ENCODE results near the gene CDH2. TPM values are rescaled to one million over a fixed set of nuclear protein-coding genes. Genes with fewer than 3 reads are reported as not detected.

The CDH2 gene
- total and polyA plus RNA-seq, 2 donors = 1.6 to 3.0 TPM

DNA sequence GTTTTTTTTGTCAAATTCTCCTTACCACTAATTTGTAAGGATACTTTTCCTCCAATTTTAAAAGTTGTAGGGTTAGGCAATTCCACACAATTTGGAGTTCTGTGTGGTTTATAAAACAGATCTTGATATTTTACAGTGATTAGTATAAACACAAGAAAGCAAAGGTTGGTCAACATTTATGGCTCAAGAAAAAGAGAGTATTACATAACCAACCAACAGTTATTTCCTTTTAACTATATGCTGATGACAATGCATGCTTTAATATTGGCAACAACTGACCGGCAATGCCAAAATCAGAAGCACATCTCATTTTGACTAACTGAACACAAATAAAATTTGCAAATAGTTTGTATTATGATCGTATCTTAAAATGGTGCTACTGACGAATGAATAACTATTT, 137.2 kb downstream of the CDH2 start:
- Histone ChIP-seq H3K36me3 (ENCODE audit: control insufficient read depth in 2 of 2, insufficient read depth in 2 of 2, low read length in 1 of 2) (no peaks in the 10 kb centered on the region), H3K27ac (ENCODE audit: low read depth in 1 of 2, low read length in 1 of 2) (no peak overlapping the region), H3K9me3 (ENCODE audit: control insufficient read depth in 2 of 2, insufficient read depth in 1 of 2, low read length in 1 of 2) (no peaks in the 10 kb centered on the region), H3K4me1 (ENCODE audit: control insufficient read depth in 2 of 2, insufficient read depth in 2 of 2, low read length in 2 of 2) (no peaks in the 10 kb centered on the region), H3K4me3 (ENCODE audit: low read length in 2 of 2) (no peak overlapping the region), H3K27me3 (ENCODE audit: control insufficient read depth in 2 of 2, insufficient read depth in 1 of 2, low read length in 1 of 2) (no peaks in the 10 kb centered on the region)
- no peak for DNase-seq (ENCODE audit: low read depth in 6 of 9, low spot score in 9 of 9)
- 95% methylated on average over 3 of the region's 3 CpGs for WGBS

DNA sequence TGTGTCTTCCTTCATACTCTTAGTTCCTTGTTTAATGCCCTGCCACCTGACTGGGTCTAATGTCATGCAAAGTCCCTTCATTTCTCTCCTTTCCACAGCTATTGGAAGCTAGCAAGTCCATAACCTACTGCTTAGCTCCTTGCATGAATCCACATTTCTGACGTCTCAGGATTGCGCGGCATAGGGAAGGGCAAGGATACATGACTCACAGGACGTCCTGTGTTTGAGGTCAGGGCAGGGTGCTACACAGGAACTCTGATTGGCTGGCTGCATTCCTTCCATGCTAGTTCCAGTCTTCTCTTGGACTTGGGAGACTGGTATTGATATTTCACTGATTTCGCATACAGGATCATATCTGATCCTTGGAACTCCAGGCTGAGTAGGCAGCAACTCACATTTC, 137.9 kb downstream of the CDH2 start:
- no peak overlapping the region for H3K27ac ChIP-seq (ENCODE audit: low read depth in 1 of 2, low read length in 1 of 2)
- no peak for DNase-seq (ENCODE audit: low read depth in 6 of 9, low spot score in 9 of 9)
- no peaks in the 10 kb centered on the region for H3K36me3 ChIP-seq (ENCODE audit: control insufficient read depth in 2 of 2, insufficient read depth in 2 of 2, low read length in 1 of 2)
- no peaks in the 10 kb centered on the region for H3K9me3 ChIP-seq (ENCODE audit: control insufficient read depth in 2 of 2, insufficient read depth in 1 of 2, low read length in 1 of 2)
- no peaks in the 10 kb centered on the region for H3K4me1 ChIP-seq (ENCODE audit: control insufficient read depth in 2 of 2, insufficient read depth in 2 of 2, low read length in 2 of 2)
- no peak overlapping the region for H3K4me3 ChIP-seq (ENCODE audit: low read length in 2 of 2)
- H3K27me3 ChIP-seq (ENCODE audit: control insufficient read depth in 2 of 2, insufficient read depth in 1 of 2, low read length in 1 of 2) = no peaks in the 10 kb centered on the region
- 91% methylated on average over 5 of the region's 5 CpGs for WGBS

DNA sequence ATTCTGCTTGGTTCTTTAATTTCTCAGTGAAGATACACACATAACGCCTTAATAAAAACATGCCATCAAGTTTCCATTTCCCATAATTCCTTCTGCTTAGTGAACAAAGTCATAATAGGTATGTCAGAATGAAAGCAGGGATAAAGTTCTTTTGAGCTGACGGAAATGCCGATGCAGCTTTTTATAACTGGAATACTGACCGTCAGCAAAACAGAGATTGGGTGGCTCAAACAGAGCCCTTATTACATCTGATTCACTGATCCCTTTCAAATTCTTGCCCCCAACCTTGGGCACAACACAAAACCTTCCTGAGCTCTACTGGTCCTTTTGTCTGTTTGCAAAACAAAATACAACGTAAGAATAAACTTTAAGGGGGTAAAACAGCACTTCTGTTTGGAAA, 140.4 kb downstream of the CDH2 start:
- no peaks in the 10 kb centered on the region for H3K4me1 ChIP-seq (ENCODE audit: control insufficient read depth in 2 of 2, insufficient read depth in 2 of 2, low read length in 2 of 2)
- H3K27ac ChIP-seq (ENCODE audit: low read depth in 1 of 2, low read length in 1 of 2) = no peak overlapping the region
- no peak for DNase-seq (ENCODE audit: low read depth in 6 of 9, low spot score in 9 of 9)
- no peak overlapping the region for H3K4me3 ChIP-seq (ENCODE audit: low read length in 2 of 2)
- WGBS = 92% methylated on average over 5 of the region's 5 CpGs
- no peaks in the 10 kb centered on the region for H3K9me3 ChIP-seq (ENCODE audit: control insufficient read depth in 2 of 2, insufficient read depth in 1 of 2, low read length in 1 of 2)
- no peaks in the 10 kb centered on the region for H3K27me3 ChIP-seq (ENCODE audit: control insufficient read depth in 2 of 2, insufficient read depth in 1 of 2, low read length in 1 of 2)
- H3K36me3 ChIP-seq (ENCODE audit: control insufficient read depth in 2 of 2, insufficient read depth in 2 of 2, low read length in 1 of 2) = no peaks in the 10 kb centered on the region

DNA sequence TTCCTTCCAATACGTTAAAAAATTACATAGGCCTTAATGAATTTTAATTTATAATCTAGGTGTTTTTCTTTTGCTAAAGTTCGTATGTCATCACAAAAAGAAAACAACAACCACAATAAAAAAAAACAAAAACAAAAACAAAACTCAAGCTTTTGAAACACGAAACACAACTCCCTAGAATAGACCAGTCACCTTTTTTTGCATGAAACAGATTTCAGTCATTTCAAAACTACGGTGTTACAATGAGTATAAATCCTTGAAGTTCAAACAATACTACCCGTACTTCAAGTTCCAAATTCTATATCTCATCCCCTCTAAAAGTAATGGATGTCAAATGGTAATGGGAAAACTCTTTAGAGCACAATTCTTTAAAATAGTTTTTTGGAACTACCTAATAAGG, 142.4 kb downstream of the CDH2 start:
- WGBS = 93% methylated on average over 5 of the region's 5 CpGs
- no peaks in the 10 kb centered on the region for H3K4me1 ChIP-seq (ENCODE audit: control insufficient read depth in 2 of 2, insufficient read depth in 2 of 2, low read length in 2 of 2)
- H3K27ac ChIP-seq (ENCODE audit: low read depth in 1 of 2, low read length in 1 of 2) = no peak overlapping the region
- no peak for DNase-seq (ENCODE audit: low read depth in 6 of 9, low spot score in 9 of 9)
- H3K36me3 ChIP-seq (ENCODE audit: control insufficient read depth in 2 of 2, insufficient read depth in 2 of 2, low read length in 1 of 2) = no peaks in the 10 kb centered on the region
- no peak overlapping the region for H3K4me3 ChIP-seq (ENCODE audit: low read length in 2 of 2)
- H3K9me3 ChIP-seq (ENCODE audit: control insufficient read depth in 2 of 2, insufficient read depth in 1 of 2, low read length in 1 of 2) = no peaks in the 10 kb centered on the region
- no peaks in the 10 kb centered on the region for H3K27me3 ChIP-seq (ENCODE audit: control insufficient read depth in 2 of 2, insufficient read depth in 1 of 2, low read length in 1 of 2)

DNA sequence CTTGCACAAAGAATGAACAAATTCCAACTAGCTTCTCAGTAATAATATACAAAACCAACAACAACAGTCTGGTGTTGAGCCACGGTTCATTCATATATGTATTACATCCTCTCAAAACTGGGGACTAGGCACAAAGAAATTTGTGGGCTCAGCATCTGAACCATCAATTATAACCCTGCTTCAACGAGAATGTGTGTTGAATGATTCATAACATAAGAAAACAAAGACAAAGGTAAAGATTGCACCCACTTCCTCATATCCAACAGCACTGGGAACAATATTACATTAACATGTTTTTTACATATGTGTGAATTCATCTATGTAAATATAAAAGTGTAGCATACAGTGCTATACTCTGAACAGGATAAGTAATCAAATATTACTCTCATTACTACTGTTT, 144.8 kb downstream of the CDH2 start:
- Histone ChIP-seq H3K27me3 (ENCODE audit: control insufficient read depth in 2 of 2, insufficient read depth in 1 of 2, low read length in 1 of 2) (no peaks in the 10 kb centered on the region), H3K4me3 (ENCODE audit: low read length in 2 of 2) (no peak overlapping the region), H3K36me3 (ENCODE audit: control insufficient read depth in 2 of 2, insufficient read depth in 2 of 2, low read length in 1 of 2) (no peaks in the 10 kb centered on the region), H3K9me3 (ENCODE audit: control insufficient read depth in 2 of 2, insufficient read depth in 1 of 2, low read length in 1 of 2) (no peaks in the 10 kb centered on the region), H3K4me1 (ENCODE audit: control insufficient read depth in 2 of 2, insufficient read depth in 2 of 2, low read length in 2 of 2) (no peaks in the 10 kb centered on the region), H3K27ac (ENCODE audit: low read depth in 1 of 2, low read length in 1 of 2) (no peak overlapping the region)
- no peak for DNase-seq (ENCODE audit: low read depth in 6 of 9, low spot score in 9 of 9)
- WGBS = 78% methylated on average over 2 of the region's 2 CpGs

DNA sequence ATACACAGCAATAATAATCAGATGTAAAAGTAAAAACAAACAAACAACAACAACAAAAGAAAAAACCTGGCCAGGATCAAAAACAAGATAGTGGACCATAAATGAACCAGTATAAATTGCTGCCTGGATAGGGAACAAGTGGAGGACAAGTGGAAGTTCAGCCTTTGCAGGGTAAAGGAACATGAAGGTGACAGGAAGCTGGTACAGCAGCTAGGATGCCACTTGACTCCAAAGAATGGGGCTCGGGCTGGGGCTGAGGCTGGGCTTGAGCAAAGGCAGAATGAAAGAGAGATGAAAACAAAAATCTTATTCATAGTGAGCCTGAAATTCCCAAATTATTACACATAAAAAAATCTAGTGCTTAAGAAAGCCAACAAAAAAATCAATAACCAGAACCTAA, 146.5 kb downstream of the CDH2 start:
- H3K36me3 ChIP-seq (ENCODE audit: control insufficient read depth in 2 of 2, insufficient read depth in 2 of 2, low read length in 1 of 2) = no peaks in the 10 kb centered on the region
- no peaks in the 10 kb centered on the region for H3K27me3 ChIP-seq (ENCODE audit: control insufficient read depth in 2 of 2, insufficient read depth in 1 of 2, low read length in 1 of 2)
- DNase-seq (ENCODE audit: low read depth in 6 of 9, low spot score in 9 of 9) = no peak
- H3K4me3 ChIP-seq (ENCODE audit: low read length in 2 of 2) = no peak overlapping the region
- H3K27ac ChIP-seq (ENCODE audit: low read depth in 1 of 2, low read length in 1 of 2) = no peak overlapping the region
- 91% methylated on average over 1 of the region's 1 CpG for WGBS
- no peaks in the 10 kb centered on the region for H3K9me3 ChIP-seq (ENCODE audit: control insufficient read depth in 2 of 2, insufficient read depth in 1 of 2, low read length in 1 of 2)
- no peaks in the 10 kb centered on the region for H3K4me1 ChIP-seq (ENCODE audit: control insufficient read depth in 2 of 2, insufficient read depth in 2 of 2, low read length in 2 of 2)

DNA sequence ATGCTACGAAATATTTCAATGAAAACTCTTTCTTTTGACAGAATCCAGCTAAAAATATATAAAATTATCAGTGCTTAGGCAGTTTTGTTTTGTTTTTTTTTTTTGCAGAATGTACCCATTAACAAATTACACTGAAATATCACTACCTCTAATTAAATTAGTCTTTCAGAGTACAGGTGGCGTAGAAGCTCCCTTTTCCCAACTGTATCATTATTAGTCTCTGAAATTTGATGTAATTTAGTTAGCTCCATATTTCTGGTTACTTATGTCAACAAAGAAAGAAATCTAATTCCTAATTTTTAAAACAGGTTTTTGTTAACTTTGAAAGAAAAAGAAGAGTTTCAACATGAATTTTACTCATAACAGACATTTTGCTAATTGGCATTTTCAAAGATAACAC, 149.2 kb downstream of the CDH2 start:
- Histone ChIP-seq H3K4me1 (ENCODE audit: control insufficient read depth in 2 of 2, insufficient read depth in 2 of 2, low read length in 2 of 2) (no peaks in the 10 kb centered on the region), H3K27me3 (ENCODE audit: control insufficient read depth in 2 of 2, insufficient read depth in 1 of 2, low read length in 1 of 2) (no peaks in the 10 kb centered on the region), H3K9me3 (ENCODE audit: control insufficient read depth in 2 of 2, insufficient read depth in 1 of 2, low read length in 1 of 2) (no peaks in the 10 kb centered on the region), H3K36me3 (ENCODE audit: control insufficient read depth in 2 of 2, insufficient read depth in 2 of 2, low read length in 1 of 2) (no peaks in the 10 kb centered on the region), H3K27ac (ENCODE audit: low read depth in 1 of 2, low read length in 1 of 2) (no peak overlapping the region), H3K4me3 (ENCODE audit: low read length in 2 of 2) (no peak overlapping the region)
- no peak for DNase-seq (ENCODE audit: low read depth in 6 of 9, low spot score in 9 of 9)
- WGBS = 89% methylated on average over 2 of the region's 2 CpGs

GRCh38 chr18:28019425-28020108, 157.4 kb downstream of the CDH2 start:
- H3K27ac ChIP-seq (ENCODE audit: low read depth in 1 of 2, low read length in 1 of 2) = no peak overlapping the region
- no peak for DNase-seq (ENCODE audit: low read depth in 6 of 9, low spot score in 9 of 9)
- 89% methylated on average over 3 of the region's 3 CpGs for WGBS
- H3K4me1 ChIP-seq (ENCODE audit: control insufficient read depth in 2 of 2, insufficient read depth in 2 of 2, low read length in 2 of 2) = no peaks in the 10 kb centered on the region
- H3K36me3 ChIP-seq (ENCODE audit: control insufficient read depth in 2 of 2, insufficient read depth in 2 of 2, low read length in 1 of 2) = no peaks in the 10 kb centered on the region
- H3K27me3 ChIP-seq (ENCODE audit: control insufficient read depth in 2 of 2, insufficient read depth in 1 of 2, low read length in 1 of 2) = no peaks in the 10 kb centered on the region
- no peak overlapping the region for H3K4me3 ChIP-seq (ENCODE audit: low read length in 2 of 2)
- H3K9me3 ChIP-seq (ENCODE audit: control insufficient read depth in 2 of 2, insufficient read depth in 1 of 2, low read length in 1 of 2) = no peaks in the 10 kb centered on the region

GRCh38 chr18:28018351-28018750, 158.6 kb downstream of the CDH2 start:
- Histone ChIP-seq H3K4me1 (ENCODE audit: control insufficient read depth in 2 of 2, insufficient read depth in 2 of 2, low read length in 2 of 2) (no peaks in the 10 kb centered on the region), H3K9me3 (ENCODE audit: control insufficient read depth in 2 of 2, insufficient read depth in 1 of 2, low read length in 1 of 2) (no peaks in the 10 kb centered on the region), H3K27me3 (ENCODE audit: control insufficient read depth in 2 of 2, insufficient read depth in 1 of 2, low read length in 1 of 2) (no peaks in the 10 kb centered on the region), H3K27ac (ENCODE audit: low read depth in 1 of 2, low read length in 1 of 2) (no peak overlapping the region), H3K4me3 (ENCODE audit: low read length in 2 of 2) (no peak overlapping the region), H3K36me3 (ENCODE audit: control insufficient read depth in 2 of 2, insufficient read depth in 2 of 2, low read length in 1 of 2) (no peaks in the 10 kb centered on the region)
- no peak for DNase-seq (ENCODE audit: low read depth in 6 of 9, low spot score in 9 of 9)

DNA sequence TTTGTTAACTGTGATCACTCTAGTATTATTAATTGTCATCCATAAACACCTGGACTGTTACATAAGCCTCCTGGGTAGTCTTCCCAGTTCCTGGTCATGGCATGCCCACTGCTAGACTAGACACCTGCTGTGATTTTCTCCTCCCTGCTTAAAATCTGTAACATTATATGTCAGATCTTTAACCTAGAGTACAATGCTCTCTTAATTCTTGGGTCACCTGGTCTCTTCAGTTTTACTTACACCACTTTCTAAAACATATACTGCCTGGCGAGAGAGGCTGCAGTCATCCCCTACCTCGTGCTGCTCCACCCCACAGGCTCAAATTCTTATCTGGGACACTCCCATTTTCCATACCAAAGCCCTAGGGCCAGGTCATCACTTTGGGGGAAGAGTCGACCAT, 161.3 kb downstream of the CDH2 start:
- H3K27ac ChIP-seq (ENCODE audit: low read depth in 1 of 2, low read length in 1 of 2) = no peak overlapping the region
- no peaks in the 10 kb centered on the region for H3K36me3 ChIP-seq (ENCODE audit: control insufficient read depth in 2 of 2, insufficient read depth in 2 of 2, low read length in 1 of 2)
- H3K9me3 ChIP-seq (ENCODE audit: control insufficient read depth in 2 of 2, insufficient read depth in 1 of 2, low read length in 1 of 2) = no peaks in the 10 kb centered on the region
- DNase-seq (ENCODE audit: low read depth in 6 of 9, low spot score in 9 of 9) = no peak
- H3K27me3 ChIP-seq (ENCODE audit: control insufficient read depth in 2 of 2, insufficient read depth in 1 of 2, low read length in 1 of 2) = no peaks in the 10 kb centered on the region
- H3K4me3 ChIP-seq (ENCODE audit: low read length in 2 of 2) = no peak overlapping the region
- H3K4me1 ChIP-seq (ENCODE audit: control insufficient read depth in 2 of 2, insufficient read depth in 2 of 2, low read length in 2 of 2) = no peaks in the 10 kb centered on the region
- WGBS = 80% methylated on average over 3 of the region's 3 CpGs
